HCT116 (cell line): ENCODE measurements around the gene UBE2L3. TPM values are rescaled to one million over a fixed set of nuclear protein-coding genes. Genes with fewer than 3 reads are reported as not detected.

ENCODE experiments used
- ATAC-seq: fragments of 200-7000 bp; cut with Tn5 transposase; 2 replicates; pipeline ENCODE4 v1.9.1; 2020; ENCODE audit warnings: mild to moderate bottlenecking, moderate library complexity
- BruUV-seq: library from RNA; stranded (reverse); fragments of 400-500 nt; replicated peaks from 2 replicates; lab custom pipeline; 2021; lab: Mats Ljungman, UMichigan
- CTCF ChIA-PET: fragments of 300-600 bp; sonication (Branson Sonifier 250); formaldehyde crosslinking; loops from one replicate; lab custom pipeline; 2021; ENCODE audit warnings: antibody characterized with exemption; lab: Charles Lee
- POLR2A ChIA-PET: fragments of 300-600, 350-600 bp; sonication (Branson Sonifier 250); formaldehyde crosslinking; loops from one replicate; lab custom pipeline; 2021; ENCODE audit warnings: antibody characterized with exemption; lab: Charles Lee
- RAD21 ChIA-PET, 2 experiments: fragments of 300-600 bp; sonication (Branson Sonifier 250); formaldehyde crosslinking; loops; one replicate each; lab custom pipeline; 2023; ENCODE audit warnings: low total read pairs in 2 of 2; ENCODE audit not compliant: uncharacterized antibody in 2 of 2, unreplicated experiment in 2 of 2, low non-redundant PET in 1 of 2; lab: Charles Lee
- DNase-seq: peaks from one replicate; pipeline ENCODE4 v3.0.0-alpha.2; 2010; ENCODE audit warnings: low read depth, low spot score
- H2AFZ ChIP-seq: fragments of 200-600 bp; shearing (Covaris generic), sonication (generic); 2 replicates; pipeline ENCODE4 v1.6.1; 2017; ENCODE audit warnings: low read depth, mixed run types, mixed read lengths, antibody characterized with exemption, low read length; ENCODE audit not compliant: poor library complexity, severe bottlenecking
- H3K27ac ChIP-seq: 2 replicates; pipeline ENCODE4 v1.5.1; 2012; ENCODE audit warnings: low read depth, low read length
- H3K27me3 ChIP-seq: fragments of 200-600 bp; sonication (generic); 2 replicates; pipeline ENCODE4 v1.6.1; 2016; ENCODE audit warnings: mixed run types, low read length, mixed read lengths; ENCODE audit not compliant: insufficient read depth
- H3K36me3 ChIP-seq, 2 experiments: fragments of 200-500 bp in 1 of 2; fragments of 200-600 bp in 1 of 2; sonication (Bioruptor generic) in 1 of 2; sonication (generic) in 1 of 2; 2 replicates each; pipeline versions ENCODE4 v1.5.1 to v1.6.1; 2014 to 2016; ENCODE audit warnings: low read length in 2 of 2, inconsistent platforms in 1 of 2, mixed read lengths in 1 of 2, mixed run types in 1 of 2; ENCODE audit not compliant: insufficient read depth in 2 of 2, control insufficient read depth in 1 of 2
- H3K4me1 ChIP-seq, 2 experiments: fragments of 200-600 bp in 1 of 2; sonication (generic) in 1 of 2; 2 replicates each; pipeline versions ENCODE4 v1.5.1 to v1.6.1; 2012 to 2017; ENCODE audit warnings: low read length in 2 of 2, inconsistent platforms in 1 of 2, mild to moderate bottlenecking in 1 of 2, mixed read lengths in 1 of 2, mixed run types in 1 of 2, moderate library complexity in 1 of 2; ENCODE audit not compliant: insufficient read depth in 2 of 2, control insufficient read depth in 1 of 2
- H3K4me2 ChIP-seq: fragments of 200-600 bp; sonication (generic); 2 replicates; pipeline ENCODE4 v1.6.1; 2017; ENCODE audit warnings: mixed run types, low read length, mixed read lengths
- H3K4me3 ChIP-seq, 2 experiments: fragments of 200-600 bp in 1 of 2; sonication (generic) in 1 of 2; replicated peaks in 1 of 2; 2 replicates each; pipeline ENCODE4 v1.5.1; 2011 to 2016; ENCODE audit warnings: low read length in 2 of 2, control low read depth in 1 of 2, low read depth in 1 of 2, mild to moderate bottlenecking in 1 of 2, mixed read lengths in 1 of 2, mixed run types in 1 of 2
- H3K79me2 ChIP-seq: fragments of 200-600 bp; sonication (generic); 2 replicates; pipeline ENCODE4 v1.6.1; 2017; ENCODE audit warnings: mild to moderate bottlenecking, mixed run types, low read length, moderate library complexity, mixed read lengths; ENCODE audit not compliant: insufficient read depth
- H3K9ac ChIP-seq: fragments of 200-600 bp; sonication (generic); 2 replicates; pipeline ENCODE4 v1.6.1; 2016; ENCODE audit warnings: low read length, mixed read lengths
- H3K9me2 ChIP-seq: fragments of 200-600 bp; sonication (generic), shearing (Covaris generic); 2 replicates; pipeline ENCODE4 v1.6.1; 2017; ENCODE audit warnings: mixed run types, mild to moderate bottlenecking, moderate library complexity; ENCODE audit not compliant: insufficient read depth
- H3K9me3 ChIP-seq, 2 experiments: fragments of 200-500 bp in 1 of 2; fragments of 200-600 bp in 1 of 2; sonication (Bioruptor generic) in 1 of 2; sonication (generic) in 1 of 2; 2 replicates each; pipeline ENCODE4 v1.6.1; 2014 to 2017; ENCODE audit warnings: low read length in 2 of 2, mixed read lengths in 2 of 2, inconsistent platforms in 1 of 2, low read depth in 1 of 2, mild to moderate bottlenecking in 1 of 2, mixed run types in 1 of 2, moderate library complexity in 1 of 2; ENCODE audit not compliant: control insufficient read depth in 1 of 2, insufficient read depth in 1 of 2
- H4K20me1 ChIP-seq: fragments of 200-600 bp; sonication (generic), shearing (Covaris generic); 2 replicates; pipeline ENCODE4 v1.6.1; 2017; ENCODE audit warnings: mixed run types, mild to moderate bottlenecking, moderate library complexity; ENCODE audit not compliant: insufficient read depth
- CEBPB ChIP-seq: IDR thresholded peaks from 2 replicates; pipeline ENCODE4 v1.6.1; 2012; ENCODE audit warnings: low read depth
- EZH2phosphoT487 ChIP-seq: fragments of 200-600 bp; IDR thresholded peaks from 2 replicates; pipeline ENCODE4 v1.6.1; 2018; ENCODE audit warnings: antibody characterized with exemption, borderline replicate concordance
- JUND ChIP-seq: IDR thresholded peaks from 2 replicates; pipeline ENCODE4 v1.6.1; 2012
- POLR2AphosphoS5 ChIP-seq: IDR thresholded peaks from 2 replicates; pipeline ENCODE4 v1.6.1; 2011; ENCODE audit warnings: mild to moderate bottlenecking, low read depth, low read length, moderate library complexity
- SP1 ChIP-seq: IDR thresholded peaks from 2 replicates; pipeline ENCODE4 v1.6.1; 2012; ENCODE audit warnings: low read depth
- TCF7L2 ChIP-seq: IDR thresholded peaks from 2 replicates; pipeline ENCODE4 v1.7.0; 2011; ENCODE audit warnings: borderline replicate concordance, inconsistent platforms; ENCODE audit not compliant: insufficient read depth, insufficient read length; ENCODE audit errors: extremely low read depth
- intact Hi-C: fragments of 100-400 bp; cut with micrococcal nuclease; formaldehyde crosslinking; loops from 2 replicates; pipeline ENCODE4 v1.10.0; 2022
- total RNA-seq: library from RNA; stranded (reverse); gene quantifications from one replicate; pipeline ENCODE4 v1.2.1, GENCODE V29; 2021; ENCODE audit not compliant: unreplicated experiment
- TF ChIP-seq, protein P1 (sequence below): IDR thresholded peaks from 2 replicates; pipeline ENCODE4 v1.6.1; 2012
- TF ChIP-seq, protein P2 (sequence below): IDR thresholded peaks from 2 replicates; pipeline ENCODE4 v1.6.1; 2011; ENCODE audit warnings: mild to moderate bottlenecking, low read length, moderate library complexity; ENCODE audit not compliant: insufficient replicate concordance; ENCODE audit errors: extremely low read depth

The UBE2L3 gene
- total RNA-seq, 1 experiment from 2014 or later: 55.6 TPM

GRCh38 chr22:21624880-21625791 is 57.6 kb downstream of the UBE2L3 start:
- Histone ChIP-seq H3K27me3 (no peaks in the 10 kb centered on the region), H3K9ac (no peak overlapping the region), H3K9me3 (no peaks in the 10 kb centered on the region), H3K27ac (peak overlapping the region; percentile 26; the same call in 1 of the 2 replicates), H3K9me2 (no peaks in the 10 kb centered on the region), H2AFZ (no peak overlapping the region), H4K20me1 (no peaks in the 10 kb centered on the region), H3K4me1 (peaks cover 5 to 30% of the 10 kb centered on the region in 2 experiments), H3K4me2 (no peak overlapping the region), H3K4me3 (no peak overlapping the region), H3K79me2 (peaks cover 73% of the 10 kb centered on the region), H3K36me3 (peaks cover 0 to 33% of the 10 kb centered on the region in 2 experiments; a peak in 1 of 4 replicates)
- no TSS peak for BruUV-seq
- ChIA-PET CTCF (interaction anchor here (0.5 to 3.2 kb wide), 5 partner anchors 17 to 1207 kb away, joined by 3 to 16 read pairs (median 3); partner anchors contain the start of gene SDF2L1), RAD21 (no interaction called here), POLR2A (no interaction called here)
- no peak for ATAC-seq
- no peak for DNase-seq
- intact Hi-C loops: no loop called here
- TF ChIP-seq CEBPB (no peak), POLR2AphosphoS5 (peak; percentile 23; the same call in 1 of the 2 replicates)

DNA sequence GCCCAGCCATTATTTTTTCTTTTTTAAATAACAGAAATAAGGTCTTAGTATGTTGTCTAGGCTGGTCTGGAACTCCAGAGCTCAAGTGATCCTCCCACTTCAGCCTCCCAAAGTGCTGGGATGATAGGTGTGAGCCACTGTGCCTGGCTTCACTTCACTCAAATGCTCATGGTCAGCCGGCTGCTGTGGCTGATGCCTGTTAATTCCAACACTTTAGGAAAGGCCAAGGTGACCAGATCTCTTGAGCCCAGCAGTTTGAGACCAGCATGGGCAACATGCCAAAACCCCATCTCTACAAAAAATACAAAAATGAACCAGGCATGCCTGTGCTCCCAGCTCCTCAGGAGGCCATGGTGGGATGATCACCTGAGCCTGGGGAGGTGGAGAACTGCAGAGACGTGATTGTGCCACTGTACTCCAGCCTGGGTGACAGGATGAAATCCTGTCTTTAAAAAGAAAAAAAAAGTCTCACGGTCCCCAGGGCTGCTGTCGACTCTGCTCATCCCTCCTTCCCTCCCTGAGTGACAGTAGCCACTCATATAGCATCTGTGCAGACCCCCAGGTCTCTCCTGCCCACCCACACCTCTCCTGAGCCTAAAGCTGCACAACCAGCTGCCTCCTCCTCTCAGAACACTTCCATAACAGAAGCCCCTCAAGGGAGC is 58.7 kb downstream of the UBE2L3 start:
- Histone ChIP-seq H3K4me3 (no peak overlapping the region), H3K9me2 (no peaks in the 10 kb centered on the region), H3K4me1 (peaks cover 9 to 34% of the 10 kb centered on the region in 2 experiments), H2AFZ (no peak overlapping the region), H3K27ac (peak overlapping the region; percentile 19; the same call in 1 of the 2 replicates), H3K4me2 (no peak overlapping the region), H3K79me2 (peaks cover 62% of the 10 kb centered on the region), H3K36me3 (peaks cover 0 to 33% of the 10 kb centered on the region in 2 experiments; a peak in 1 of 4 replicates), H3K27me3 (no peaks in the 10 kb centered on the region), H3K9me3 (no peaks in the 10 kb centered on the region), H3K9ac (no peak overlapping the region), H4K20me1 (no peaks in the 10 kb centered on the region)
- no TSS peak for BruUV-seq
- DNase-seq (no peak), ATAC-seq (no peak)
- RAD21 ChIA-PET: no interaction called here
- TF ChIP-seq, protein P1, sequence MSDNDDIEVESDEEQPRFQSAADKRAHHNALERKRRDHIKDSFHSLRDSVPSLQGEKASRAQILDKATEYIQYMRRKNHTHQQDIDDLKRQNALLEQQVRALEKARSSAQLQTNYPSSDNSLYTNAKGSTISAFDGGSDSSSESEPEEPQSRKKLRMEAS: no peak
- TF ChIP-seq TCF7L2 (no peak), SP1 (no peak), JUND (no peak), EZH2phosphoT487 (no peak), POLR2AphosphoS5 (peak; percentile 38; the same call in 1 of the 2 replicates)
- TF ChIP-seq, protein P2, sequence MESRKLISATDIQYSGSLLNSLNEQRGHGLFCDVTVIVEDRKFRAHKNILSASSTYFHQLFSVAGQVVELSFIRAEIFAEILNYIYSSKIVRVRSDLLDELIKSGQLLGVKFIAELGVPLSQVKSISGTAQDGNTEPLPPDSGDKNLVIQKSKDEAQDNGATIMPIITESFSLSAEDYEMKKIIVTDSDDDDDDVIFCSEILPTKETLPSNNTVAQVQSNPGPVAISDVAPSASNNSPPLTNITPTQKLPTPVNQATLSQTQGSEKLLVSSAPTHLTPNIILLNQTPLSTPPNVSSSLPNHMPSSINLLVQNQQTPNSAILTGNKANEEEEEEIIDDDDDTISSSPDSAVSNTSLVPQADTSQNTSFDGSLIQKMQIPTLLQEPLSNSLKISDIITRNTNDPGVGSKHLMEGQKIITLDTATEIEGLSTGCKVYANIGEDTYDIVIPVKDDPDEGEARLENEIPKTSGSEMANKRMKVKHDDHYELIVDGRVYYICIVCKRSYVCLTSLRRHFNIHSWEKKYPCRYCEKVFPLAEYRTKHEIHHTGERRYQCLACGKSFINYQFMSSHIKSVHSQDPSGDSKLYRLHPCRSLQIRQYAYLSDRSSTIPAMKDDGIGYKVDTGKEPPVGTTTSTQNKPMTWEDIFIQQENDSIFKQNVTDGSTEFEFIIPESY: no peak
- CTCF ChIA-PET: interaction anchor here (1.0 kb wide), 1 partner anchor 11 kb away, joined by 4 read pairs; no protein-coding TSS in a partner anchor
- POLR2A ChIA-PET: no interaction called here
- intact Hi-C loops: no loop called here
